H7 (cell line): ENCODE data around the gene POLR3G. TPM values are rescaled to one million over a fixed set of nuclear protein-coding genes. Genes with fewer than 3 reads are reported as not detected.
A peak's percentile ranks its signal among the peaks of the same experiment; 100 is the strongest.

ENCODE experiments used
- DNase-seq: peaks from one replicate; pipeline ENCODE4 v3.0.0; 2012
- H3K27me3 ChIP-seq: 2 replicates; pipeline ENCODE4 v1.6.0; 2011; ENCODE audit warnings: mild to moderate bottlenecking, low read length; ENCODE audit not compliant: control insufficient read depth, insufficient read depth
- H3K36me3 ChIP-seq: replicated peaks from 2 replicates; pipeline ENCODE4 v1.5.1; 2011; ENCODE audit warnings: low read length; ENCODE audit not compliant: control insufficient read depth, insufficient read depth
- H3K4me3 ChIP-seq: 2 replicates; pipeline ENCODE4 v1.5.1; 2011; ENCODE audit warnings: low read depth, mild to moderate bottlenecking, control low read depth, low read length, moderate library complexity; ENCODE audit not compliant: insufficient read depth
- total RNA-seq: library from RNA; depleted of rRNA; stranded (reverse); fragments of >200 nt; shearing (Covaris generic); gene quantifications from 2 replicates; pipeline ENCODE4 v1.2.3, GENCODE V29; 2014; rRNA removed

POLR3G gene
- total RNA-seq, 1 experiment from 2014 or later, result 126 TPM

GRCh38 chr5:90551376-90551775 is 76.7 kb downstream of the POLR3G start:
- no peak overlapping the region for H3K4me3 ChIP-seq
- H3K36me3 ChIP-seq, result no peaks in the 10 kb centered on the region
- DNase-seq, result no peak
- H3K27me3 ChIP-seq, result no peaks in the 10 kb centered on the region

- Histone ChIP-seq H3K27me3 (no peaks in the 10 kb centered on the region), H3K4me3 (no peak overlapping the region), H3K36me3 (no peaks in the 10 kb centered on the region)
- DNase-seq, result no peak
Measured at GRCh38 chr5:90553711-90554110, 79.0 kb downstream of the POLR3G start.

GRCh38 chr5:90554358-90555006 is 79.8 kb downstream of the POLR3G start:
- no peaks in the 10 kb centered on the region for H3K36me3 ChIP-seq
- DNase-seq, result no peak
- no peak overlapping the region for H3K4me3 ChIP-seq
- H3K27me3 ChIP-seq, result no peaks in the 10 kb centered on the region

GRCh38 chr5:90555666-90556065 is 81.0 kb downstream of the POLR3G start:
- no peak for DNase-seq
- no peaks in the 10 kb centered on the region for H3K27me3 ChIP-seq
- H3K36me3 ChIP-seq, result no peaks in the 10 kb centered on the region
- H3K4me3 ChIP-seq, result no peak overlapping the region

- Histone ChIP-seq H3K36me3 (no peaks in the 10 kb centered on the region), H3K4me3 (peak overlapping the region; percentile 82), H3K27me3 (no peaks in the 10 kb centered on the region)
- DNase-seq, result no peak
Measured at GRCh38 chr5:90557391-90557790, 82.7 kb downstream of the POLR3G start.

- Histone ChIP-seq H3K36me3 (no peaks in the 10 kb centered on the region), H3K27me3 (no peaks in the 10 kb centered on the region), H3K4me3 (peak overlapping the region; percentile 82)
- no peak for DNase-seq
Measured at GRCh38 chr5:90557871-90558270, 83.2 kb downstream of the POLR3G start.

- H3K27me3 ChIP-seq, result no peaks in the 10 kb centered on the region
- no peaks in the 10 kb centered on the region for H3K36me3 ChIP-seq
- peak within 1 kb of the TSS; percentile 82 for H3K4me3 ChIP-seq
- peak; percentile 95 for DNase-seq
Measured at GRCh38 chr5:90558344-90559192, 83.9 kb downstream of the POLR3G start, which contains the start of gene ADGRV1. ADGRV1 (plus strand) TSS chr5:90558797; CDS start chr5:90558896, 99 bp downstream.

GRCh38 chr5:90560771-90561170 is 86.1 kb downstream of the POLR3G start:
- no peaks in the 10 kb centered on the region for H3K27me3 ChIP-seq
- no peak for DNase-seq

GRCh38 chr5:90561766-90562165 is 87.1 kb downstream of the POLR3G start:
- DNase-seq, result no peak
- Histone ChIP-seq H3K27me3 (no peaks in the 10 kb centered on the region), H3K4me3 (no peak overlapping the region), H3K36me3 (no peaks in the 10 kb centered on the region)

More at GRCh38 chr5:90560771-90561170, 86.1 kb downstream of the POLR3G start:
- Histone ChIP-seq H3K4me3 (no peak overlapping the region), H3K36me3 (no peaks in the 10 kb centered on the region)

- H3K4me3 ChIP-seq, result no peak overlapping the region
- H3K36me3 ChIP-seq, result no peaks in the 10 kb centered on the region
- no peak for DNase-seq
- no peaks in the 10 kb centered on the region for H3K27me3 ChIP-seq
Measured at GRCh38 chr5:90562341-90562740, 87.7 kb downstream of the POLR3G start.

GRCh38 chr5:90563108-90563507 is 88.4 kb downstream of the POLR3G start:
- no peak for DNase-seq
- H3K27me3 ChIP-seq, result no peaks in the 10 kb centered on the region
- no peak overlapping the region for H3K4me3 ChIP-seq
- H3K36me3 ChIP-seq, result no peaks in the 10 kb centered on the region

Other genes starting within 250 kb of the POLR3G start
- 20.2 and 43.7 TPM in 2 replicates for gene CETN3, start 65.1 kb upstream of the POLR3G start, total RNA-seq
- gene MBLAC2, start 93 bp upstream of the POLR3G start, total RNA-seq, result 4.5 and 5.6 TPM in 2 replicates
- gene LYSMD3, start 54.7 kb downstream of the POLR3G start, total RNA-seq, result 7.0 and 9.2 TPM in 2 replicates
- 28.8 and 44.2 TPM in 2 replicates for gene ADGRV1, start 83.9 kb downstream of the POLR3G start, total RNA-seq